H1 (cell line): ENCODE measurements around the gene JUN. TPM values are rescaled to one million over a fixed set of nuclear protein-coding genes. Genes with fewer than 3 reads are reported as not detected.

Experiments
- JUND ChIP-seq: IDR thresholded peaks from 2 replicates; pipeline ENCODE4 v1.6.1; 2011; ENCODE audit warnings: mild to moderate bottlenecking, improper control_type of control experiment, low read length
- KDM1A ChIP-seq: fragments of 200-600, 300-600 bp; sonication (generic); IDR thresholded peaks from 2 replicates; pipeline ENCODE4 v1.7.1; 2016; ENCODE audit warnings: mild to moderate bottlenecking, low read length, borderline replicate concordance
- POU5F1 ChIP-seq: IDR thresholded peaks from 2 replicates; pipeline ENCODE4 v1.6.1; 2011; ENCODE audit warnings: low read depth, mild to moderate bottlenecking, low read length, moderate library complexity
- SIN3A ChIP-seq, 2 experiments: IDR thresholded peaks in 1 of 2; conservative IDR thresholded peaks in 1 of 2; 2 replicates each; pipeline ENCODE4 v1.6.1; 2011 to 2012; ENCODE audit warnings: low read length in 2 of 2, improper control_type of control experiment in 1 of 2, low read depth in 1 of 2, mild to moderate bottlenecking in 1 of 2
- TEAD4 ChIP-seq: IDR thresholded peaks from 2 replicates; pipeline ENCODE4 v1.6.1; 2012; ENCODE audit warnings: low read depth, low read length, inconsistent platforms, mixed read lengths
- polyA plus RNA-seq, 7 experiments: library from polyadenylated mRNA; depleted of rRNA in 3 of 7; stranded (reverse) in 5 of 7; unstranded in 2 of 7; fragments of >200 nt in 5 of 7; fragments of 200-250 nt in 2 of 7; gene quantifications; 1 replicate in 5 of 7; 2 replicates in 1 of 7; 4 replicates in 1 of 7; pipeline versions ENCODE4 v1.2.1 to v1.2.3, GENCODE V29; 2011 to 2013; ENCODE audit warnings: missing spikeins in 2 of 7, mixed read lengths in 2 of 7
- total RNA-seq: library from RNA; stranded (reverse); fragmentation: NEBNext Ultra II Directional; extraction: Animal tissue kit (Norgen Biotek cat#: 25700); gene quantifications from 2 replicates; pipeline ENCODE4 v1.2.1, GENCODE V29; 2021
- TF ChIP-seq, protein P1 (sequence below): fragments of 300-600 bp; sonication (generic); IDR thresholded peaks from 2 replicates; pipeline ENCODE4 v1.7.1; 2012; ENCODE audit warnings: low read length, moderate library complexity, mild to moderate bottlenecking, inconsistent platforms; ENCODE audit not compliant: insufficient replicate concordance
- TF ChIP-seq, protein P2 (sequence below): IDR thresholded peaks from 2 replicates; pipeline ENCODE4 v1.6.1; 2011; ENCODE audit warnings: low read depth, mild to moderate bottlenecking, low read length; ENCODE audit not compliant: insufficient read depth

Gene JUN
- total and polyA plus RNA-seq, 2 of the 8 experiments (the other 6 are each of a cell fraction or from before 2014, with no cell fraction given), result 4.4 to 10.9 TPM

DNA sequence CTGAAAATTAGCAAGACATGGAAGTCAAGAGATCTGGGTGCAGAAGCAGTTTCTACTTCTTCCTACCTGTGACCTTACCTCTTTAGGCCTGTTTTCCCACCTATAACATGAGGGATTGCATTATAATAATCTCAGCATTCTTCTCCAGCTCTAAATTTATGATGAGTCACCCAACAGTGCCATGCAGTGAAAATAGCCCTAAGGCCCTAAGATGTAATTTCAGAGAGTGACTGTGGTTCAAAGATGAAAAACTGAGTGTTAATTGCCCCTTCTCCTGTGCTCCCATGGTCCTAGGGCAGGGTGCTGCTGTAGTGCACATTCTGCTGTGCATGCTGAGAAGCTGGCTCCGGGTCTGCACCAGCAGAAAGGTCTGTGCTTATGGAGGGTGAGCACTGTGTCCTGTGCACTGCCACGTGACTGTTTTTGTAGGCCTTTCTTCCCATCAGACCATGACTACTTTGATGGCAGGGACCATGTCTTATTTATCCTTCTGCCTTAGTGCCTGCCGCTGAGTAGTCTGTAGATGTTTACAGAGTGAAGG lies 29.7 kb downstream of the JUN start (continued):
- TF ChIP-seq, protein P1, sequence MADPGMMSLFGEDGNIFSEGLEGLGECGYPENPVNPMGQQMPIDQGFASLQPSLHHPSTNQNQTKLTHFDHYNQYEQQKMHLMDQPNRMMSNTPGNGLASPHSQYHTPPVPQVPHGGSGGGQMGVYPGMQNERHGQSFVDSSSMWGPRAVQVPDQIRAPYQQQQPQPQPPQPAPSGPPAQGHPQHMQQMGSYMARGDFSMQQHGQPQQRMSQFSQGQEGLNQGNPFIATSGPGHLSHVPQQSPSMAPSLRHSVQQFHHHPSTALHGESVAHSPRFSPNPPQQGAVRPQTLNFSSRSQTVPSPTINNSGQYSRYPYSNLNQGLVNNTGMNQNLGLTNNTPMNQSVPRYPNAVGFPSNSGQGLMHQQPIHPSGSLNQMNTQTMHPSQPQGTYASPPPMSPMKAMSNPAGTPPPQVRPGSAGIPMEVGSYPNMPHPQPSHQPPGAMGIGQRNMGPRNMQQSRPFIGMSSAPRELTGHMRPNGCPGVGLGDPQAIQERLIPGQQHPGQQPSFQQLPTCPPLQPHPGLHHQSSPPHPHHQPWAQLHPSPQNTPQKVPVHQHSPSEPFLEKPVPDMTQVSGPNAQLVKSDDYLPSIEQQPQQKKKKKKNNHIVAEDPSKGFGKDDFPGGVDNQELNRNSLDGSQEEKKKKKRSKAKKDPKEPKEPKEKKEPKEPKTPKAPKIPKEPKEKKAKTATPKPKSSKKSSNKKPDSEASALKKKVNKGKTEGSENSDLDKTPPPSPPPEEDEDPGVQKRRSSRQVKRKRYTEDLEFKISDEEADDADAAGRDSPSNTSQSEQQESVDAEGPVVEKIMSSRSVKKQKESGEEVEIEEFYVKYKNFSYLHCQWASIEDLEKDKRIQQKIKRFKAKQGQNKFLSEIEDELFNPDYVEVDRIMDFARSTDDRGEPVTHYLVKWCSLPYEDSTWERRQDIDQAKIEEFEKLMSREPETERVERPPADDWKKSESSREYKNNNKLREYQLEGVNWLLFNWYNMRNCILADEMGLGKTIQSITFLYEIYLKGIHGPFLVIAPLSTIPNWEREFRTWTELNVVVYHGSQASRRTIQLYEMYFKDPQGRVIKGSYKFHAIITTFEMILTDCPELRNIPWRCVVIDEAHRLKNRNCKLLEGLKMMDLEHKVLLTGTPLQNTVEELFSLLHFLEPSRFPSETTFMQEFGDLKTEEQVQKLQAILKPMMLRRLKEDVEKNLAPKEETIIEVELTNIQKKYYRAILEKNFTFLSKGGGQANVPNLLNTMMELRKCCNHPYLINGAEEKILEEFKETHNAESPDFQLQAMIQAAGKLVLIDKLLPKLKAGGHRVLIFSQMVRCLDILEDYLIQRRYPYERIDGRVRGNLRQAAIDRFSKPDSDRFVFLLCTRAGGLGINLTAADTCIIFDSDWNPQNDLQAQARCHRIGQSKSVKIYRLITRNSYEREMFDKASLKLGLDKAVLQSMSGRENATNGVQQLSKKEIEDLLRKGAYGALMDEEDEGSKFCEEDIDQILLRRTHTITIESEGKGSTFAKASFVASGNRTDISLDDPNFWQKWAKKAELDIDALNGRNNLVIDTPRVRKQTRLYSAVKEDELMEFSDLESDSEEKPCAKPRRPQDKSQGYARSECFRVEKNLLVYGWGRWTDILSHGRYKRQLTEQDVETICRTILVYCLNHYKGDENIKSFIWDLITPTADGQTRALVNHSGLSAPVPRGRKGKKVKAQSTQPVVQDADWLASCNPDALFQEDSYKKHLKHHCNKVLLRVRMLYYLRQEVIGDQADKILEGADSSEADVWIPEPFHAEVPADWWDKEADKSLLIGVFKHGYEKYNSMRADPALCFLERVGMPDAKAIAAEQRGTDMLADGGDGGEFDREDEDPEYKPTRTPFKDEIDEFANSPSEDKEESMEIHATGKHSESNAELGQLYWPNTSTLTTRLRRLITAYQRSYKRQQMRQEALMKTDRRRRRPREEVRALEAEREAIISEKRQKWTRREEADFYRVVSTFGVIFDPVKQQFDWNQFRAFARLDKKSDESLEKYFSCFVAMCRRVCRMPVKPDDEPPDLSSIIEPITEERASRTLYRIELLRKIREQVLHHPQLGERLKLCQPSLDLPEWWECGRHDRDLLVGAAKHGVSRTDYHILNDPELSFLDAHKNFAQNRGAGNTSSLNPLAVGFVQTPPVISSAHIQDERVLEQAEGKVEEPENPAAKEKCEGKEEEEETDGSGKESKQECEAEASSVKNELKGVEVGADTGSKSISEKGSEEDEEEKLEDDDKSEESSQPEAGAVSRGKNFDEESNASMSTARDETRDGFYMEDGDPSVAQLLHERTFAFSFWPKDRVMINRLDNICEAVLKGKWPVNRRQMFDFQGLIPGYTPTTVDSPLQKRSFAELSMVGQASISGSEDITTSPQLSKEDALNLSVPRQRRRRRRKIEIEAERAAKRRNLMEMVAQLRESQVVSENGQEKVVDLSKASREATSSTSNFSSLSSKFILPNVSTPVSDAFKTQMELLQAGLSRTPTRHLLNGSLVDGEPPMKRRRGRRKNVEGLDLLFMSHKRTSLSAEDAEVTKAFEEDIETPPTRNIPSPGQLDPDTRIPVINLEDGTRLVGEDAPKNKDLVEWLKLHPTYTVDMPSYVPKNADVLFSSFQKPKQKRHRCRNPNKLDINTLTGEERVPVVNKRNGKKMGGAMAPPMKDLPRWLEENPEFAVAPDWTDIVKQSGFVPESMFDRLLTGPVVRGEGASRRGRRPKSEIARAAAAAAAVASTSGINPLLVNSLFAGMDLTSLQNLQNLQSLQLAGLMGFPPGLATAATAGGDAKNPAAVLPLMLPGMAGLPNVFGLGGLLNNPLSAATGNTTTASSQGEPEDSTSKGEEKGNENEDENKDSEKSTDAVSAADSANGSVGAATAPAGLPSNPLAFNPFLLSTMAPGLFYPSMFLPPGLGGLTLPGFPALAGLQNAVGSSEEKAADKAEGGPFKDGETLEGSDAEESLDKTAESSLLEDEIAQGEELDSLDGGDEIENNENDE, result no peak
- TF ChIP-seq, protein P2, sequence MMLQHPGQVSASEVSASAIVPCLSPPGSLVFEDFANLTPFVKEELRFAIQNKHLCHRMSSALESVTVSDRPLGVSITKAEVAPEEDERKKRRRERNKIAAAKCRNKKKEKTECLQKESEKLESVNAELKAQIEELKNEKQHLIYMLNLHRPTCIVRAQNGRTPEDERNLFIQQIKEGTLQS, result no peak
- no peak for TF ChIP-seq TEAD4
- no peak for TF ChIP-seq JUND
- TF ChIP-seq SIN3A (conservative IDR thresholded peaks at IDR 0.05 in 1 of 2, IDR thresholded peaks at IDR 0.05 in 1 of 2; ENCODE audit: low read depth in 1 of 2, low read length in 2 of 2), result no peak
- TF ChIP-seq POU5F1, result no peak
- no peak for TF ChIP-seq KDM1A
- TF ChIP-seq, all 59 proteins: peak for 0
